Trophoblast cell (in vitro differentiated cells and primary cell): ENCODE data around the gene TMEM205.
"Not testable (repeated sequence)": the region's sequence is repeated elsewhere in the genome, so short reads cannot be mapped to it uniquely, and the experiment has no call there.

Experiments
- DNase-seq, 2 donors: peaks; one replicate each; pipeline ENCODE4 v3.0.0-alpha.2; 2016
- H2AFZ ChIP-seq: 2 replicates; pipeline ENCODE4 v1.6.1; 2013; ENCODE audit warnings: low read length, moderate library complexity, mild to moderate bottlenecking; ENCODE audit not compliant: insufficient read depth, poor library complexity
- H2AK5ac ChIP-seq: 2 replicates; pipeline ENCODE4 v1.6.1; 2013; ENCODE audit warnings: mild to moderate bottlenecking, low read length
- H2BK120ac ChIP-seq: 2 replicates; pipeline ENCODE4 v1.6.1; 2013; ENCODE audit warnings: low read length, mild to moderate bottlenecking, moderate library complexity; ENCODE audit not compliant: insufficient read depth, poor library complexity
- H2BK12ac ChIP-seq: 2 replicates; pipeline ENCODE4 v1.6.1; 2013; ENCODE audit warnings: mild to moderate bottlenecking, low read length, moderate library complexity
- H2BK5ac ChIP-seq: 2 replicates; pipeline ENCODE4 v1.6.1; 2013; ENCODE audit warnings: low read length, low read depth, moderate library complexity, mild to moderate bottlenecking; ENCODE audit not compliant: poor library complexity
- H3K14ac ChIP-seq: 2 replicates; pipeline ENCODE4 v1.6.1; 2013; ENCODE audit warnings: mild to moderate bottlenecking, low read length
- H3K18ac ChIP-seq: 2 replicates; pipeline ENCODE4 v1.6.1; 2013; ENCODE audit warnings: mild to moderate bottlenecking, low read length
- H3K23ac ChIP-seq: 2 replicates; pipeline ENCODE4 v1.6.1; 2013; ENCODE audit warnings: low read length
- H3K27ac ChIP-seq: 2 replicates; pipeline ENCODE4 v1.5.1; 2013; ENCODE audit warnings: low read depth, mild to moderate bottlenecking, inconsistent platforms, low read length, moderate library complexity
- H3K27me3 ChIP-seq: 2 replicates; pipeline ENCODE4 v1.6.1; 2013; ENCODE audit warnings: inconsistent platforms, mild to moderate bottlenecking, low read length, moderate library complexity; ENCODE audit not compliant: insufficient read depth
- H3K36me3 ChIP-seq, 2 experiments: 1 replicate in 1 of 2; 2 replicates in 1 of 2; pipeline ENCODE4 v1.6.1; 2013; ENCODE audit warnings: low read length in 2 of 2, mild to moderate bottlenecking in 2 of 2, moderate library complexity in 1 of 2; ENCODE audit not compliant: insufficient read depth in 2 of 2, control insufficient read depth in 1 of 2
- H3K4ac ChIP-seq: 2 replicates; pipeline ENCODE4 v1.6.1; 2013; ENCODE audit warnings: low read depth, mild to moderate bottlenecking, low read length, moderate library complexity
- H3K4me1 ChIP-seq, 2 experiments: 1 replicate in 1 of 2; 2 replicates in 1 of 2; pipeline ENCODE4 v1.6.1; 2013; ENCODE audit warnings: low read length in 2 of 2, mild to moderate bottlenecking in 2 of 2, moderate library complexity in 1 of 2; ENCODE audit not compliant: insufficient read depth in 2 of 2, control insufficient read depth in 1 of 2
- H3K4me2 ChIP-seq: 2 replicates; pipeline ENCODE4 v1.6.1; 2013; ENCODE audit warnings: inconsistent platforms, mild to moderate bottlenecking, low read length, moderate library complexity
- H3K4me3 ChIP-seq: 2 replicates; pipeline ENCODE4 v1.5.1; 2013; ENCODE audit warnings: mild to moderate bottlenecking, low read depth, low read length, inconsistent platforms
- H3K79me1 ChIP-seq: one replicate; pipeline ENCODE4 v1.6.1; 2013; ENCODE audit warnings: low read length
- H3K79me2 ChIP-seq: 2 replicates; pipeline ENCODE4 v1.6.1; 2013; ENCODE audit warnings: low read length, mild to moderate bottlenecking; ENCODE audit not compliant: control insufficient read depth, insufficient read depth, poor library complexity
- H3K9ac ChIP-seq: 2 replicates; pipeline ENCODE4 v1.6.1; 2013; ENCODE audit warnings: mild to moderate bottlenecking, low read length
- H3K9me3 ChIP-seq: 2 replicates; pipeline ENCODE4 v1.6.1; 2013; ENCODE audit warnings: low read depth, mild to moderate bottlenecking, control low read depth, inconsistent platforms, low read length; ENCODE audit not compliant: insufficient read depth
- H4K12ac ChIP-seq: 2 replicates; pipeline ENCODE4 v1.6.1; 2013; ENCODE audit warnings: low read depth, mild to moderate bottlenecking, low read length, moderate library complexity
- H4K8ac ChIP-seq: 2 replicates; pipeline ENCODE4 v1.6.1; 2013; ENCODE audit warnings: low read depth, mild to moderate bottlenecking, low read length, moderate library complexity
- H4K91ac ChIP-seq: one replicate; pipeline ENCODE4 v1.6.1; 2013; ENCODE audit warnings: low read depth, mild to moderate bottlenecking, low read length, moderate library complexity
- WGBS: extraction: QIAGEN DNeasy Blood & Tissue Kit; methylation state at CpG from one replicate; pipeline ENCODE4 v1.1.7; 2013; ENCODE audit warnings: missing lambda C conversion rate; ENCODE audit not compliant: insufficient read length, insufficient coverage; ENCODE audit errors: extremely low coverage; 5-methylcytosine and 5-hydroxymethylcytosine counted together

The TMEM205 gene

GRCh38 chr19:11333838-11334237, 12.2 kb downstream of the TMEM205 start:
- not testable (repeated sequence) for H3K18ac ChIP-seq, H4K8ac ChIP-seq, H4K91ac ChIP-seq, H3K4me3 ChIP-seq, H3K9me3 ChIP-seq, H4K12ac ChIP-seq, H3K4me1 ChIP-seq, H3K4ac ChIP-seq, H3K23ac ChIP-seq, H2BK120ac ChIP-seq, H3K27ac ChIP-seq, H3K4me2 ChIP-seq, H3K79me1 ChIP-seq, H3K27me3 ChIP-seq, H2BK5ac ChIP-seq, H3K79me2 ChIP-seq, H3K9ac ChIP-seq, DNase-seq, H2BK12ac ChIP-seq, H2AFZ ChIP-seq, H3K36me3 ChIP-seq, H3K14ac ChIP-seq, H2AK5ac ChIP-seq
- no CpG with 5 or more reads among the region's 9 CpGs for WGBS

GRCh38 chr19:11332822-11333221, 13.2 kb downstream of the TMEM205 start:
- Histone ChIP-seq H3K36me3 (peaks cover 9% of the 10 kb centered on the region in 2 experiments), H3K18ac (no peak overlapping the region), H2BK12ac (no peak overlapping the region), H4K91ac (no peak overlapping the region), H2BK120ac (no peak overlapping the region), H3K9ac (no peak overlapping the region), H4K8ac (no peak overlapping the region), H3K4me1 (no peaks in the 10 kb centered on the region), H2AFZ (no peak overlapping the region), H3K9me3 (peaks cover 2% of the 10 kb centered on the region), H3K79me2 (no peaks in the 10 kb centered on the region), H4K12ac (no peak overlapping the region), H3K14ac (no peak overlapping the region), H3K23ac (no peak overlapping the region), H3K27ac (no peak overlapping the region), H2AK5ac (no peak overlapping the region), H3K79me1 (no peaks in the 10 kb centered on the region), H3K4me2 (no peak overlapping the region), H3K27me3 (no peaks in the 10 kb centered on the region), H3K4ac (no peak overlapping the region), H3K4me3 (no peak overlapping the region), H2BK5ac (no peak overlapping the region)
- WGBS, result no CpG with 5 or more reads among the region's 5 CpGs
- DNase-seq, result no peak

- Histone ChIP-seq H4K91ac (no peak overlapping the region), H2BK12ac (no peak overlapping the region), H3K14ac (no peak overlapping the region), H3K36me3 (peaks cover 5 to 10% of the 10 kb centered on the region in 2 experiments), H3K27me3 (no peaks in the 10 kb centered on the region), H3K9me3 (peaks cover 2% of the 10 kb centered on the region), H4K8ac (no peak overlapping the region), H2AK5ac (no peak overlapping the region), H3K23ac (no peak overlapping the region), H3K79me2 (no peaks in the 10 kb centered on the region), H3K4me1 (no peaks in the 10 kb centered on the region), H3K4me3 (no peak overlapping the region), H2AFZ (no peak overlapping the region), H2BK120ac (no peak overlapping the region), H3K4me2 (no peak overlapping the region), H3K4ac (no peak overlapping the region), H3K18ac (no peak overlapping the region), H3K27ac (no peak overlapping the region), H2BK5ac (no peak overlapping the region), H4K12ac (no peak overlapping the region), H3K9ac (no peak overlapping the region), H3K79me1 (no peaks in the 10 kb centered on the region)
- no peak for DNase-seq
- no CpG with 5 or more reads among the region's 4 CpGs for WGBS
Observed at GRCh38 chr19:11331502-11331901, 14.6 kb downstream of the TMEM205 start.

GRCh38 chr19:11330127-11330526, 15.9 kb downstream of the TMEM205 start:
- Histone ChIP-seq H3K4me3 (no peak overlapping the region), H3K4ac (no peak overlapping the region), H2BK120ac (no peak overlapping the region), H3K27ac (no peak overlapping the region), H3K36me3 (peaks cover 0 to 4% of the 10 kb centered on the region in 2 experiments), H3K23ac (no peak overlapping the region), H3K27me3 (no peaks in the 10 kb centered on the region), H4K12ac (no peak overlapping the region), H2AK5ac (no peak overlapping the region), H2BK12ac (no peak overlapping the region), H3K14ac (no peak overlapping the region), H3K9me3 (peaks cover 2% of the 10 kb centered on the region), H3K4me1 (no peaks in the 10 kb centered on the region), H4K91ac (no peak overlapping the region), H3K9ac (no peak overlapping the region), H3K79me1 (no peaks in the 10 kb centered on the region), H3K79me2 (no peaks in the 10 kb centered on the region), H3K4me2 (no peak overlapping the region), H2BK5ac (no peak overlapping the region), H2AFZ (no peak overlapping the region), H3K18ac (no peak overlapping the region), H4K8ac (no peak overlapping the region)
- no peak for DNase-seq
- WGBS, result no CpG with 5 or more reads among the region's 4 CpGs
